NCI-H1092 treated with DMSO at 0.1 percent for 48 hours (cell line): ENCODE measurements around the gene ATP13A3.

Source experiments
- DNase-seq: peaks from one replicate; lab custom pipeline; 2025; lab: John Stamatoyannopoulos, UW

Gene ATP13A3

GRCh38 chr3:194392576-194392975 is 94.2 kb downstream of the ATP13A3 start:
- DNase-seq = no peak

GRCh38 chr3:194390835-194391234 is 96.0 kb downstream of the ATP13A3 start:
- DNase-seq = no peak

- no peak for DNase-seq
Observed at GRCh38 chr3:194389269-194389668, 97.5 kb downstream of the ATP13A3 start.

- DNase-seq = no peak
Observed at GRCh38 chr3:194387926-194388418, 98.8 kb downstream of the ATP13A3 start.

- no peak for DNase-seq
Observed at GRCh38 chr3:194387276-194387675, 99.5 kb downstream of the ATP13A3 start.

GRCh38 chr3:194386648-194387047 is 100.2 kb downstream of the ATP13A3 start:
- DNase-seq = peak; percentile 38

GRCh38 chr3:194386066-194386465 is 100.7 kb downstream of the ATP13A3 start:
- DNase-seq = no peak

GRCh38 chr3:194384569-194385001 is 102.2 kb downstream of the ATP13A3 start:
- DNase-seq = no peak

GRCh38 chr3:194384156-194384555 is 102.6 kb downstream of the ATP13A3 start:
- no peak for DNase-seq

- no peak for DNase-seq
Observed at GRCh38 chr3:194383276-194383940, 103.4 kb downstream of the ATP13A3 start.

- DNase-seq = no peak
Observed at GRCh38 chr3:194382892-194383223, 103.9 kb downstream of the ATP13A3 start.

GRCh38 chr3:194382196-194382891 is 104.5 kb downstream of the ATP13A3 start:
- DNase-seq = no peak

GRCh38 chr3:194381460-194381875 is 105.3 kb downstream of the ATP13A3 start:
- no peak for DNase-seq

GRCh38 chr3:194380326-194380725 is 106.5 kb downstream of the ATP13A3 start:
- DNase-seq = no peak

- peak; percentile 22 for DNase-seq
Observed at GRCh38 chr3:194379651-194380050, 107.2 kb downstream of the ATP13A3 start.

GRCh38 chr3:194379231-194379630 is 107.6 kb downstream of the ATP13A3 start:
- no peak for DNase-seq

- no peak for DNase-seq
Observed at GRCh38 chr3:194377708-194378107, 109.1 kb downstream of the ATP13A3 start.

GRCh38 chr3:194376241-194376560 is 110.6 kb downstream of the ATP13A3 start:
- DNase-seq = no peak

GRCh38 chr3:194375473-194376240 is 111.1 kb downstream of the ATP13A3 start:
- DNase-seq = no peak

- no peak for DNase-seq
Observed at GRCh38 chr3:194374935-194375334, 111.9 kb downstream of the ATP13A3 start.

- DNase-seq = no peak
Observed at GRCh38 chr3:194373899-194374298, 112.9 kb downstream of the ATP13A3 start.

GRCh38 chr3:194373028-194373427 is 113.8 kb downstream of the ATP13A3 start:
- DNase-seq = no peak

GRCh38 chr3:194370753-194371152 is 116.0 kb downstream of the ATP13A3 start:
- DNase-seq = no peak
